Thyroid gland (tissue), 4 donors: ENCODE data around the gene EIF2S2.

Experiments used
- CTCF ChIP-seq, 6 experiments: fragments of 200-600 bp in 3 of 6; fragments of 450-650 bp in 3 of 6; sonication (generic) in 3 of 6; IDR thresholded peaks; one replicate each; pipeline ENCODE4 v1.5.1; 2016 to 2019; ENCODE audit warnings: antibody characterized with exemption in 6 of 6, mild to moderate bottlenecking in 2 of 6, inconsistent platforms in 1 of 6, moderate library complexity in 1 of 6
- POLR2A ChIP-seq, 2 donors: fragments of 450-650 bp; IDR thresholded peaks; one replicate each; pipeline ENCODE4 v1.6.1; 2017; ENCODE audit warnings: antibody characterized with exemption in 2 of 2, mild to moderate bottlenecking in 2 of 2, moderate library complexity in 1 of 2

- TF ChIP-seq CTCF (IDR thresholded peaks at IDR 0.05) (no peak), POLR2A (IDR thresholded peaks at IDR 0.05) (no peak)
Observed at GRCh38 chr20:34109442-34109841, 2.6 kb downstream of the EIF2S2 start.
